GM21576 (cell line): ENCODE measurements around the gene SPATA6L.
A peak's percentile ranks its signal among the peaks of the same experiment; 100 is the strongest.
"Not testable (repeated sequence)": the region's sequence is repeated elsewhere in the genome, so short reads cannot be mapped to it uniquely, and the experiment has no call there.

Experiments
- ATAC-seq: cut with Tn5 transposase; IDR thresholded peaks from one replicate; pipeline ENCODE4 v1.9.1; 2021; ENCODE audit warnings: mild to moderate bottlenecking, moderate library complexity; ENCODE audit not compliant: unreplicated experiment

The SPATA6L gene

GRCh38 chr9:4678679-4679267 lies 12.5 kb upstream of the SPATA6L start:
- peak; percentile 8 for ATAC-seq

GRCh38 chr9:4677392-4677791 lies 11.1 kb upstream of the SPATA6L start:
- no peak for ATAC-seq

GRCh38 chr9:4674783-4675182 lies 8.5 kb upstream of the SPATA6L start:
- no peak for ATAC-seq

- no peak for ATAC-seq
Measured at GRCh38 chr9:4671737-4672136, 5.5 kb upstream of the SPATA6L start.

- no peak for ATAC-seq
Measured at GRCh38 chr9:4670591-4670990, 4.3 kb upstream of the SPATA6L start.

GRCh38 chr9:4669890-4670289 lies 3.6 kb upstream of the SPATA6L start:
- ATAC-seq, result no peak

- no peak for ATAC-seq
Measured at GRCh38 chr9:4668604-4669003, 2.3 kb upstream of the SPATA6L start.

- ATAC-seq, result no peak
Measured at GRCh38 chr9:4667681-4668080, 1.4 kb upstream of the SPATA6L start.

- no peak for ATAC-seq
Measured at GRCh38 chr9:4665357-4665756, 923 bp downstream of the SPATA6L start.

- no peak for ATAC-seq
Measured at GRCh38 chr9:4663956-4664355, 2.3 kb downstream of the SPATA6L start.

GRCh38 chr9:4662989-4663792 lies 3.1 kb downstream of the SPATA6L start:
- peak; percentile 1 for ATAC-seq

- peak; percentile 85 for ATAC-seq
Measured at GRCh38 chr9:4662108-4662988, 3.9 kb downstream of the SPATA6L start, which contains the start of gene PLPP6. Gene PLPP6, plus strand, starts transcription at chr9:4662294. Its CDS starts 82 bp downstream, at chr9:4662376.

GRCh38 chr9:4661611-4662010 lies 4.7 kb downstream of the SPATA6L start:
- ATAC-seq, result no peak

GRCh38 chr9:4661165-4661564 lies 5.1 kb downstream of the SPATA6L start:
- no peak for ATAC-seq

- ATAC-seq, result not testable (repeated sequence)
Measured at GRCh38 chr9:4660665-4661064, 5.6 kb downstream of the SPATA6L start.

- ATAC-seq, result no peak
Measured at GRCh38 chr9:4657426-4658159, 8.7 kb downstream of the SPATA6L start.

GRCh38 chr9:4656621-4657020 lies 9.7 kb downstream of the SPATA6L start:
- no peak for ATAC-seq

- ATAC-seq, result not testable (repeated sequence)
Measured at GRCh38 chr9:4656196-4656595, 10.1 kb downstream of the SPATA6L start.

GRCh38 chr9:4654538-4654937 lies 11.7 kb downstream of the SPATA6L start:
- ATAC-seq, result no peak

- ATAC-seq, result no peak
Measured at GRCh38 chr9:4654084-4654483, 12.2 kb downstream of the SPATA6L start.

- no peak for ATAC-seq
Measured at GRCh38 chr9:4642351-4642750, 23.9 kb downstream of the SPATA6L start.
